ENCODE data around the gene PLEKHM2.

DNA sequence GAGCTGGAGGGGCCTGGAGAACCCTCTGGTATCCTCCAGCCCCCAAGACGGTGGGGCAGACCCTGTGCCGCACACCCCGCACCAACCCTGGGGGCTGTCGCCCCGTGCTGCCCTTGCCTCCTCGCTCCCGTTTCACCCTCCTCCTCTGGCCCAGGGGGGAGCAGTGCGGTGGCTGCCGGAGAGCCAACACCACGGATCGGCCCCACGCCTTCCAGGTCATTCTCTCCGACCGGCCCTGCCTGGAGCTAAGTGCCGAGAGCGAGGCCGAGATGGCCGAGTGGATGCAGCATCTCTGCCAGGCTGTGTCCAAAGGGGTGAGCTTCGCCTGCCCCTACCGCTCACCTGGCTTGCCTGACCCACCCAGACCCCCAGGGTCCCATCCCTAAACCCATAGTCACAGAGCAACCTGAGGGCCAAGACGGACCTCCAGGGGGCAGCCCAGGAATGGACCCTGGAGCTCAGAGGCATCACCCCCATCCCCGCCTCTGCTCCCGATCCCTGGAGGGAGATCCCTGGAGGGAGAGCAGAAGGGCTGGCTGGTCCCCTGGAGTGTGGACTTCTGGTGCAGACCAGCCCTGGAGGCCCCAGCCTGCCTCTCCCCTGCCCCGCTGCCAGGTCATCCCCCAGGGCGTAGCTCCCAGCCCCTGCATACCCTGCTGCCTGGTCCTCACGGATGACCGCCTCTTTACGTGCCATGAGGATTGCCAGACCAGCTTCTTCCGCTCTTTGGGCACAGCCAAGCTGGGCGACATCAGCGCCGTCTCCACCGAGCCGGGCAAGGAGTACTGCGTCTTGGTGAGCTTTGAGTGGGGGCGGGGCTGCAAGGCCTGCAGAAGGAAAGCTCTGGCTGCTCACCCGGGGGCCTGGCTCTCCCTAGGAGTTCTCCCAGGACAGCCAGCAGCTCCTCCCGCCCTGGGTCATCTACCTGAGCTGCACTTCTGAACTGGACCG, 47.9 kb downstream of the PLEKHM2 start:
- TF ChIP-seq, protein P1, sequence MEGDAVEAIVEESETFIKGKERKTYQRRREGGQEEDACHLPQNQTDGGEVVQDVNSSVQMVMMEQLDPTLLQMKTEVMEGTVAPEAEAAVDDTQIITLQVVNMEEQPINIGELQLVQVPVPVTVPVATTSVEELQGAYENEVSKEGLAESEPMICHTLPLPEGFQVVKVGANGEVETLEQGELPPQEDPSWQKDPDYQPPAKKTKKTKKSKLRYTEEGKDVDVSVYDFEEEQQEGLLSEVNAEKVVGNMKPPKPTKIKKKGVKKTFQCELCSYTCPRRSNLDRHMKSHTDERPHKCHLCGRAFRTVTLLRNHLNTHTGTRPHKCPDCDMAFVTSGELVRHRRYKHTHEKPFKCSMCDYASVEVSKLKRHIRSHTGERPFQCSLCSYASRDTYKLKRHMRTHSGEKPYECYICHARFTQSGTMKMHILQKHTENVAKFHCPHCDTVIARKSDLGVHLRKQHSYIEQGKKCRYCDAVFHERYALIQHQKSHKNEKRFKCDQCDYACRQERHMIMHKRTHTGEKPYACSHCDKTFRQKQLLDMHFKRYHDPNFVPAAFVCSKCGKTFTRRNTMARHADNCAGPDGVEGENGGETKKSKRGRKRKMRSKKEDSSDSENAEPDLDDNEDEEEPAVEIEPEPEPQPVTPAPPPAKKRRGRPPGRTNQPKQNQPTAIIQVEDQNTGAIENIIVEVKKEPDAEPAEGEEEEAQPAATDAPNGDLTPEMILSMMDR (IDR thresholded peaks at IDR 0.05), result no peak
- no peak for TF ChIP-seq POLR2A (IDR thresholded peaks at IDR 0.05)
